HEK293 (cell line): ENCODE measurements around the gene ZNF688.

ENCODE experiments used
- EGR2 ChIP-seq: fragments of 450-650 bp; formaldehyde crosslinking; IDR thresholded peaks from 2 replicates; pipeline ENCODE4 v1.5.1; 2016; ENCODE audit warnings: low read depth, missing biosample characterization, missing genetic modification characterization
- GFI1B ChIP-seq: fragments of 450-650 bp; formaldehyde crosslinking; IDR thresholded peaks from 2 replicates; pipeline ENCODE4 v1.5.1; 2016; ENCODE audit warnings: missing biosample characterization, missing genetic modification characterization
- OSR2 ChIP-seq: fragments of 450-650 bp; formaldehyde crosslinking; IDR thresholded peaks from 2 replicates; pipeline ENCODE4 v1.5.1; 2016; ENCODE audit warnings: missing biosample characterization, missing genetic modification characterization
- REST ChIP-seq: fragments of 450-650 bp; formaldehyde crosslinking; IDR thresholded peaks from 2 replicates; pipeline ENCODE4 v1.5.1; 2016; ENCODE audit warnings: missing biosample characterization, missing genetic modification characterization
- SP2 ChIP-seq: fragments of 450-650 bp; formaldehyde crosslinking; IDR thresholded peaks from 2 replicates; pipeline ENCODE4 v1.5.1; 2016; ENCODE audit warnings: missing biosample characterization, missing genetic modification characterization
- SP3 ChIP-seq: fragments of 450-650 bp; formaldehyde crosslinking; IDR thresholded peaks from 2 replicates; pipeline ENCODE4 v1.5.1; 2016; ENCODE audit warnings: missing biosample characterization, missing genetic modification characterization
- YY1 ChIP-seq: fragments of 450-650 bp; formaldehyde crosslinking; IDR thresholded peaks from 2 replicates; pipeline ENCODE4 v1.5.1; 2018; ENCODE audit warnings: missing biosample characterization, missing genetic modification characterization
- ZBTB20 ChIP-seq: fragments of 450-650 bp; formaldehyde crosslinking; IDR thresholded peaks from 2 replicates; pipeline ENCODE4 v1.5.1; 2016; ENCODE audit warnings: missing biosample characterization, missing genetic modification characterization
- ZBTB48 ChIP-seq: fragments of 450-650 bp; formaldehyde crosslinking; IDR thresholded peaks from 2 replicates; pipeline ENCODE4 v1.5.1; 2016; ENCODE audit warnings: missing biosample characterization, missing genetic modification characterization
- ZBTB8A ChIP-seq: fragments of 450-650 bp; formaldehyde crosslinking; IDR thresholded peaks from 2 replicates; pipeline ENCODE4 v1.5.1; 2016; ENCODE audit warnings: missing biosample characterization, missing genetic modification characterization
- ZEB2 ChIP-seq: fragments of 450-650 bp; formaldehyde crosslinking; IDR thresholded peaks from 2 replicates; pipeline ENCODE4 v1.5.1; 2016; ENCODE audit warnings: missing biosample characterization, missing genetic modification characterization
- ZNF10 ChIP-seq: fragments of 450-650 bp; formaldehyde crosslinking; IDR thresholded peaks from 2 replicates; pipeline ENCODE4 v1.5.1; 2017; ENCODE audit warnings: missing biosample characterization, missing genetic modification characterization
- ZNF184 ChIP-seq: fragments of 450-650 bp; IDR thresholded peaks from 2 replicates; pipeline ENCODE4 v1.5.1; 2018; ENCODE audit warnings: missing biosample characterization, mild to moderate bottlenecking, missing genetic modification characterization
- ZNF23 ChIP-seq: fragments of 450-650 bp; formaldehyde crosslinking; IDR thresholded peaks from 2 replicates; pipeline ENCODE4 v1.5.1; 2016; ENCODE audit warnings: missing biosample characterization, missing genetic modification characterization, borderline replicate concordance
- ZNF280D ChIP-seq: fragments of 450-650 bp; formaldehyde crosslinking; IDR thresholded peaks from 2 replicates; pipeline ENCODE4 v1.5.1; 2016; ENCODE audit warnings: missing biosample characterization, missing genetic modification characterization
- ZNF510 ChIP-seq: fragments of 450-650 bp; formaldehyde crosslinking; IDR thresholded peaks from 2 replicates; pipeline ENCODE4 v1.5.1; 2018; ENCODE audit warnings: mild to moderate bottlenecking, missing genetic modification characterization, missing biosample characterization; ENCODE audit not compliant: insufficient replicate concordance
- ZNF548 ChIP-seq: fragments of 450-650 bp; formaldehyde crosslinking; IDR thresholded peaks from 2 replicates; pipeline ENCODE4 v1.5.1; 2016; ENCODE audit warnings: missing biosample characterization, missing genetic modification characterization
- ZNF610 ChIP-seq: fragments of 450-650 bp; formaldehyde crosslinking; IDR thresholded peaks from 2 replicates; pipeline ENCODE4 v1.5.1; 2016; ENCODE audit warnings: missing biosample characterization, missing genetic modification characterization, borderline replicate concordance
- ZNF658 ChIP-seq: fragments of 450-650 bp; formaldehyde crosslinking; IDR thresholded peaks from 2 replicates; pipeline ENCODE4; 2016; ENCODE audit warnings: missing biosample characterization, missing genetic modification characterization
- ZSCAN16 ChIP-seq: fragments of 450-650 bp; formaldehyde crosslinking; IDR thresholded peaks from 2 replicates; pipeline ENCODE4 v1.5.1; 2016; ENCODE audit warnings: missing biosample characterization, missing genetic modification characterization
- ZSCAN18 ChIP-seq: fragments of 450-650 bp; formaldehyde crosslinking; IDR thresholded peaks from 2 replicates; pipeline ENCODE4 v1.5.1; 2016; ENCODE audit warnings: missing biosample characterization, missing genetic modification characterization
- TF ChIP-seq, protein P1 (sequence below): fragments of 450-650 bp; formaldehyde crosslinking; IDR thresholded peaks from 2 replicates; pipeline ENCODE4 v1.5.1; 2016; ENCODE audit warnings: missing biosample characterization, missing genetic modification characterization, low read depth
- TF ChIP-seq, protein P2 (sequence below): fragments of 450-650 bp; formaldehyde crosslinking; IDR thresholded peaks from 2 replicates; pipeline ENCODE4 v1.5.1; 2016; ENCODE audit warnings: missing biosample characterization, missing genetic modification characterization
- TF ChIP-seq, protein P3 (sequence below): fragments of 450-650 bp; formaldehyde crosslinking; IDR thresholded peaks from 2 replicates; pipeline ENCODE4 v1.5.1; 2017; ENCODE audit warnings: missing biosample characterization, missing genetic modification characterization
- TF ChIP-seq, protein P4 (sequence below): fragments of 450-650 bp; formaldehyde crosslinking; optimal IDR thresholded peaks from 2 replicates; pipeline ENCODE3; 2016; ENCODE audit warnings: missing biosample characterization, mild to moderate bottlenecking, missing genetic modification characterization

ZNF688 gene

DNA sequence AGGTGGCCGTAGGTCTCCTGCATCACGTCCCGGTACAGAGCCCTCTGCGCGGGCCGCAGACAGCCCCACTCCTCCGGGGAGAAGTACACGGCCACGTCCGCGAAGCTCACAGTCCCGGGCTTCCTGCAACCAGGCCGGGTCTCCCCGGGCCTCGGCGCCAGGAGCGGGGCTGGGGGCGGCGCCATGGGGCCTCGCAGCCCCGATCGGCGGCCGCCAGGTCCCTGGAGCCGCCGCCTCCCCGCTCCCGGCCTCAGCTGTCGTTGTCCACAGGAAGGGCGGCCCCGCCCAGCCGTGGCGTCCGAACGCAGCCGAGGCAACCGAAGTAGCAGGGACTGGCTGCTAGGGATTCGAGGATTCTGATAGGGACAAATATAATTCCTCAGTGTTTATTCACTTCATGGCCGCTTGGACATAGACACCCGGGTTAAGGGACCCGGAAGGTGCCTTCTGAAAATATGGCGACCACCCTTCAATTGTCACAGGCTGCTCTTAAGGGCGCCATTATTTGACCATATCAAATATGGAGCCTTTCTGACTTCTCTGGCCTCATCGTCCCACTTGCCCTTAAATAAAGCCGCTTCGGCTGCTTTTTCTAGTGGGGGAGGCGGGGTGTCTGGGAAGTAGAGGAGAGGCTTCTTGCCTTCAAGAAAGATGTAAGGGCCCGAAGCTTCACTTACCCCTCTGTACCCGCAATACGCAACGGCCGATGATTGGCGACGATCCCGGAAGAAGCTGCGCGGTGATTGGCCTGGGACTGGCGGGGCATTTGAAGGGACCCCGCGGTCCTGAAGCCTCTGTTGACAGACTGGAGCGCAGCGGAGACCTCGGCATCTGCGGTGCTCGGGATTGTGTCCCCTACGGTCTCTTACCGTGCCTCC, at the start of gene ZNF688 (continued):
- TF ChIP-seq, protein P1, sequence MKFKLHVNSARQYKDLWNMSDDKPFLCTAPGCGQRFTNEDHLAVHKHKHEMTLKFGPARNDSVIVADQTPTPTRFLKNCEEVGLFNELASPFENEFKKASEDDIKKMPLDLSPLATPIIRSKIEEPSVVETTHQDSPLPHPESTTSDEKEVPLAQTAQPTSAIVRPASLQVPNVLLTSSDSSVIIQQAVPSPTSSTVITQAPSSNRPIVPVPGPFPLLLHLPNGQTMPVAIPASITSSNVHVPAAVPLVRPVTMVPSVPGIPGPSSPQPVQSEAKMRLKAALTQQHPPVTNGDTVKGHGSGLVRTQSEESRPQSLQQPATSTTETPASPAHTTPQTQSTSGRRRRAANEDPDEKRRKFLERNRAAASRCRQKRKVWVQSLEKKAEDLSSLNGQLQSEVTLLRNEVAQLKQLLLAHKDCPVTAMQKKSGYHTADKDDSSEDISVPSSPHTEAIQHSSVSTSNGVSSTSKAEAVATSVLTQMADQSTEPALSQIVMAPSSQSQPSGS (tag by site-specific recombination) = no peak
- TF ChIP-seq ZNF510 (tag by site-specific recombination) (no peak), SP3 (tag by site-specific recombination) (peak; percentile 98), ZNF658 (tag by site-specific recombination) (no peak), OSR2 (no peak), ZNF10 (no peak), ZBTB48 (tag by site-specific recombination) (peak; percentile 98), ZNF610 (peak; percentile 12; the same call in 1 of the 2 replicates), ZBTB20 (peak; percentile 90), ZNF23 (no peak), YY1 (peak; percentile 100), ZNF280D (no peak), ZNF548 (tag by site-specific recombination) (no peak), ZEB2 (tag by site-specific recombination) (peak; percentile 76), ZNF184 (tag by site-specific recombination) (no peak; the same call in 1 of the 2 replicates), GFI1B (tag by site-specific recombination) (no peak), EGR2 (tag by site-specific recombination) (peak; percentile 60; the same call in 1 of the 2 replicates), ZSCAN18 (no peak), ZBTB8A (tag by site-specific recombination) (peak; percentile 73), SP2 (tag by site-specific recombination) (peak; percentile 97), ZSCAN16 (tag by site-specific recombination) (0 out of 2 replicates have a peak, but pooled peaks have one; percentile 65), REST (tag by site-specific recombination) (peak; percentile 18; the same call in 1 of the 2 replicates)
- TF ChIP-seq, protein P2, sequence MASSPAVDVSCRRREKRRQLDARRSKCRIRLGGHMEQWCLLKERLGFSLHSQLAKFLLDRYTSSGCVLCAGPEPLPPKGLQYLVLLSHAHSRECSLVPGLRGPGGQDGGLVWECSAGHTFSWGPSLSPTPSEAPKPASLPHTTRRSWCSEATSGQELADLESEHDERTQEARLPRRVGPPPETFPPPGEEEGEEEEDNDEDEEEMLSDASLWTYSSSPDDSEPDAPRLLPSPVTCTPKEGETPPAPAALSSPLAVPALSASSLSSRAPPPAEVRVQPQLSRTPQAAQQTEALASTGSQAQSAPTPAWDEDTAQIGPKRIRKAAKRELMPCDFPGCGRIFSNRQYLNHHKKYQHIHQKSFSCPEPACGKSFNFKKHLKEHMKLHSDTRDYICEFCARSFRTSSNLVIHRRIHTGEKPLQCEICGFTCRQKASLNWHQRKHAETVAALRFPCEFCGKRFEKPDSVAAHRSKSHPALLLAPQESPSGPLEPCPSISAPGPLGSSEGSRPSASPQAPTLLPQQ (tag by site-specific recombination) = peak; percentile 42
- TF ChIP-seq, protein P3, sequence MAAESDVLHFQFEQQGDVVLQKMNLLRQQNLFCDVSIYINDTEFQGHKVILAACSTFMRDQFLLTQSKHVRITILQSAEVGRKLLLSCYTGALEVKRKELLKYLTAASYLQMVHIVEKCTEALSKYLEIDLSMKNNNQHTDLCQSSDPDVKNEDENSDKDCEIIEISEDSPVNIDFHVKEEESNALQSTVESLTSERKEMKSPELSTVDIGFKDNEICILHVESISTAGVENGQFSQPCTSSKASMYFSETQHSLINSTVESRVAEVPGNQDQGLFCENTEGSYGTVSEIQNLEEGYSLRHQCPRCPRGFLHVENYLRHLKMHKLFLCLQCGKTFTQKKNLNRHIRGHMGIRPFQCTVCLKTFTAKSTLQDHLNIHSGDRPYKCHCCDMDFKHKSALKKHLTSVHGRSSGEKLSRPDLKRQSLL = 0 out of 2 replicates have a peak, but pooled peaks have one; percentile 2
- TF ChIP-seq, protein P4, sequence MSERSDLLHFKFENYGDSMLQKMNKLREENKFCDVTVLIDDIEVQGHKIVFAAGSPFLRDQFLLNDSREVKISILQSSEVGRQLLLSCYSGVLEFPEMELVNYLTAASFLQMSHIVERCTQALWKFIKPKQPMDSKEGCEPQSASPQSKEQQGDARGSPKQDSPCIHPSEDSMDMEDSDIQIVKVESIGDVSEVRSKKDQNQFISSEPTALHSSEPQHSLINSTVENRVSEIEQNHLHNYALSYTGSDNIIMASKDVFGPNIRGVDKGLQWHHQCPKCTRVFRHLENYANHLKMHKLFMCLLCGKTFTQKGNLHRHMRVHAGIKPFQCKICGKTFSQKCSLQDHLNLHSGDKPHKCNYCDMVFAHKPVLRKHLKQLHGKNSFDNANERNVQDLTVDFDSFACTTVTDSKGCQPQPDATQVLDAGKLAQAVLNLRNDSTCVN (tag by site-specific recombination) = peak; percentile 69
